Measurements from ENCODE around the gene GPC6. TPM values are rescaled to one million over a fixed set of nuclear protein-coding genes. Genes with fewer than 3 reads are reported as not detected.

GPC6 gene
- total RNA-seq, 1 experiment from 2014 or later, result 0.22 TPM

DNA sequence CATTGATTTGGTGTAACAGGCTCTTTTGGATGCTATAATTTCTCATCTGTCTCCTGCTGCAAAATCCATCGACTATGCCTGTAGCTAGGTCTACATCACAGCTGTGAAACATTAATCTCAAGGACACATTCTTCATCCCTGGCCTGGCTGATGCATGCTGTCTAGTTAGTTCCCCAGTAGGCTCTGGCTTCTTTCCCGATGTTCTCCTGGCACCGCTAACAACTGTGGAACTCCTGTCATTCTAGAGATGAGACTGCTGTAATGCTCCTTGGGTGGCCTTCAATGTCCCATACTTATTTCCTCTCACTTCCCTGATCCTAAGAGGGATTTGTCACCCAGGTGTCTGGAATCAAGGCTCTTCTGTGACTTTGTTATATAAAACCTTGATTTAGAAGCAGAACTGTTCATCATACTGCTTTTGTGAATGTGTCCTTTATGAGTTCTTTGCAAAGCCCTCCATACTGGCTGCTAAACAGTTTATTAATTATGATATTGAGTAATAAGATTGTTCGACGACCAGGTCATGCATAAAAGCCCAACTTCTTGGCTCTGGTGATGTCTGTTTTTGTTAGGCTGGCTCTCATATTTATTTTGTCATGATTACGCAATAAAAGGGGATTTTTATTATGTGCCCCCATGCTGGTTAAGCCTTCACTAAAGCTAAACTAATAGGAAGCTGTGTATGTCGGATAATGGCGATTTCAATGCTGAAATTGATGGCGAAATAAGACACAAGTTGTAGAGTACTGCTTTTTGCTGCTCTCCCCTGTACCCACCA, 1025.4 kb downstream of the GPC6 start:
- Histone ChIP-seq H3K4me1 (ENCODE audit: control insufficient read depth in 1 of 2, insufficient read depth in 2 of 2, low read length in 2 of 2) (no peaks in the 10 kb centered on the region), H3K9me2 (ENCODE audit: insufficient read depth) (no peaks in the 10 kb centered on the region), H3K27ac (ENCODE audit: low read depth, low read length) (no peak overlapping the region), H3K27me3 (ENCODE audit: insufficient read depth, low read length) (no peaks in the 10 kb centered on the region), H3K4me2 (ENCODE audit: low read length) (no peak overlapping the region), H2AFZ (ENCODE audit: low read depth, low read length, poor library complexity, severe bottlenecking) (no peak overlapping the region), H3K9me3 (ENCODE audit: control insufficient read depth in 1 of 2, insufficient read depth in 1 of 2, low read depth in 1 of 2, low read length in 2 of 2) (peaks cover 0 to 13% of the 10 kb centered on the region in 2 experiments; a peak in 1 of 4 replicates), H3K9ac (ENCODE audit: low read length) (no peak overlapping the region), H3K4me3 (replicated peaks in 1 of 2; ENCODE audit: low read depth in 1 of 2, low read length in 2 of 2) (no peak overlapping the region), H3K36me3 (ENCODE audit: control insufficient read depth in 1 of 2, insufficient read depth in 2 of 2, low read length in 2 of 2) (no peaks in the 10 kb centered on the region), H4K20me1 (ENCODE audit: insufficient read depth) (no peaks in the 10 kb centered on the region), H3K79me2 (ENCODE audit: insufficient read depth, low read length) (no peaks in the 10 kb centered on the region)
- ATAC-seq, result no peak
- POLR2A ChIA-PET, result no interaction called here
- intact Hi-C loops (cut with micrococcal nuclease), result no loop called here
- RAD21 ChIA-PET (ENCODE audit: low non-redundant PET in 1 of 2, low total read pairs in 2 of 2, uncharacterized antibody in 2 of 2, unreplicated experiment in 2 of 2), result no interaction called here
- TF ChIP-seq, protein P1, sequence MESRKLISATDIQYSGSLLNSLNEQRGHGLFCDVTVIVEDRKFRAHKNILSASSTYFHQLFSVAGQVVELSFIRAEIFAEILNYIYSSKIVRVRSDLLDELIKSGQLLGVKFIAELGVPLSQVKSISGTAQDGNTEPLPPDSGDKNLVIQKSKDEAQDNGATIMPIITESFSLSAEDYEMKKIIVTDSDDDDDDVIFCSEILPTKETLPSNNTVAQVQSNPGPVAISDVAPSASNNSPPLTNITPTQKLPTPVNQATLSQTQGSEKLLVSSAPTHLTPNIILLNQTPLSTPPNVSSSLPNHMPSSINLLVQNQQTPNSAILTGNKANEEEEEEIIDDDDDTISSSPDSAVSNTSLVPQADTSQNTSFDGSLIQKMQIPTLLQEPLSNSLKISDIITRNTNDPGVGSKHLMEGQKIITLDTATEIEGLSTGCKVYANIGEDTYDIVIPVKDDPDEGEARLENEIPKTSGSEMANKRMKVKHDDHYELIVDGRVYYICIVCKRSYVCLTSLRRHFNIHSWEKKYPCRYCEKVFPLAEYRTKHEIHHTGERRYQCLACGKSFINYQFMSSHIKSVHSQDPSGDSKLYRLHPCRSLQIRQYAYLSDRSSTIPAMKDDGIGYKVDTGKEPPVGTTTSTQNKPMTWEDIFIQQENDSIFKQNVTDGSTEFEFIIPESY (IDR thresholded peaks at IDR 0.05; ENCODE audit: extremely low read depth, insufficient replicate concordance, low read length), result no peak
- TF ChIP-seq POLR2AphosphoS5 (IDR thresholded peaks at IDR 0.05; ENCODE audit: low read depth, low read length) (no peak), TCF7L2 (IDR thresholded peaks at IDR 0.05; ENCODE audit: borderline replicate concordance, extremely low read depth, insufficient read depth, insufficient read length) (no peak), RAD21 (IDR thresholded peaks at IDR 0.05; ENCODE audit: low read depth) (no peak), SP1 (IDR thresholded peaks at IDR 0.05; ENCODE audit: low read depth) (no peak), POLR2A (IDR thresholded peaks at IDR 0.05; ENCODE audit: borderline replicate concordance, extremely low read depth, insufficient read depth, insufficient read length) (no peak), ZNF274 (IDR thresholded peaks at IDR 0.05; ENCODE audit: low read depth, low read length) (no peak), EGR1 (IDR thresholded peaks at IDR 0.05; ENCODE audit: low read depth) (no peak), SIN3A (IDR thresholded peaks at IDR 0.05; ENCODE audit: low read depth) (no peak), ZFX (IDR thresholded peaks at IDR 0.05) (no peak), YY1 (IDR thresholded peaks at IDR 0.05; ENCODE audit: extremely low read depth, insufficient replicate concordance, low read depth, low read length) (no peak), FOSL1 (IDR thresholded peaks at IDR 0.05; ENCODE audit: low read depth) (no peak), ELF1 (IDR thresholded peaks at IDR 0.05; ENCODE audit: borderline replicate concordance, low read depth) (no peak), CEBPB (IDR thresholded peaks at IDR 0.05; ENCODE audit: low read depth) (no peak), EZH2 (IDR thresholded peaks at IDR 0.05) (no peak), CBX3 (IDR thresholded peaks at IDR 0.05; ENCODE audit: low read depth) (no peak)
- TF ChIP-seq, protein P2, sequence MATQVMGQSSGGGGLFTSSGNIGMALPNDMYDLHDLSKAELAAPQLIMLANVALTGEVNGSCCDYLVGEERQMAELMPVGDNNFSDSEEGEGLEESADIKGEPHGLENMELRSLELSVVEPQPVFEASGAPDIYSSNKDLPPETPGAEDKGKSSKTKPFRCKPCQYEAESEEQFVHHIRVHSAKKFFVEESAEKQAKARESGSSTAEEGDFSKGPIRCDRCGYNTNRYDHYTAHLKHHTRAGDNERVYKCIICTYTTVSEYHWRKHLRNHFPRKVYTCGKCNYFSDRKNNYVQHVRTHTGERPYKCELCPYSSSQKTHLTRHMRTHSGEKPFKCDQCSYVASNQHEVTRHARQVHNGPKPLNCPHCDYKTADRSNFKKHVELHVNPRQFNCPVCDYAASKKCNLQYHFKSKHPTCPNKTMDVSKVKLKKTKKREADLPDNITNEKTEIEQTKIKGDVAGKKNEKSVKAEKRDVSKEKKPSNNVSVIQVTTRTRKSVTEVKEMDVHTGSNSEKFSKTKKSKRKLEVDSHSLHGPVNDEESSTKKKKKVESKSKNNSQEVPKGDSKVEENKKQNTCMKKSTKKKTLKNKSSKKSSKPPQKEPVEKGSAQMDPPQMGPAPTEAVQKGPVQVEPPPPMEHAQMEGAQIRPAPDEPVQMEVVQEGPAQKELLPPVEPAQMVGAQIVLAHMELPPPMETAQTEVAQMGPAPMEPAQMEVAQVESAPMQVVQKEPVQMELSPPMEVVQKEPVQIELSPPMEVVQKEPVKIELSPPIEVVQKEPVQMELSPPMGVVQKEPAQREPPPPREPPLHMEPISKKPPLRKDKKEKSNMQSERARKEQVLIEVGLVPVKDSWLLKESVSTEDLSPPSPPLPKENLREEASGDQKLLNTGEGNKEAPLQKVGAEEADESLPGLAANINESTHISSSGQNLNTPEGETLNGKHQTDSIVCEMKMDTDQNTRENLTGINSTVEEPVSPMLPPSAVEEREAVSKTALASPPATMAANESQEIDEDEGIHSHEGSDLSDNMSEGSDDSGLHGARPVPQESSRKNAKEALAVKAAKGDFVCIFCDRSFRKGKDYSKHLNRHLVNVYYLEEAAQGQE (IDR thresholded peaks at IDR 0.05; ENCODE audit: low read depth), result no peak
- TF ChIP-seq, protein P3, sequence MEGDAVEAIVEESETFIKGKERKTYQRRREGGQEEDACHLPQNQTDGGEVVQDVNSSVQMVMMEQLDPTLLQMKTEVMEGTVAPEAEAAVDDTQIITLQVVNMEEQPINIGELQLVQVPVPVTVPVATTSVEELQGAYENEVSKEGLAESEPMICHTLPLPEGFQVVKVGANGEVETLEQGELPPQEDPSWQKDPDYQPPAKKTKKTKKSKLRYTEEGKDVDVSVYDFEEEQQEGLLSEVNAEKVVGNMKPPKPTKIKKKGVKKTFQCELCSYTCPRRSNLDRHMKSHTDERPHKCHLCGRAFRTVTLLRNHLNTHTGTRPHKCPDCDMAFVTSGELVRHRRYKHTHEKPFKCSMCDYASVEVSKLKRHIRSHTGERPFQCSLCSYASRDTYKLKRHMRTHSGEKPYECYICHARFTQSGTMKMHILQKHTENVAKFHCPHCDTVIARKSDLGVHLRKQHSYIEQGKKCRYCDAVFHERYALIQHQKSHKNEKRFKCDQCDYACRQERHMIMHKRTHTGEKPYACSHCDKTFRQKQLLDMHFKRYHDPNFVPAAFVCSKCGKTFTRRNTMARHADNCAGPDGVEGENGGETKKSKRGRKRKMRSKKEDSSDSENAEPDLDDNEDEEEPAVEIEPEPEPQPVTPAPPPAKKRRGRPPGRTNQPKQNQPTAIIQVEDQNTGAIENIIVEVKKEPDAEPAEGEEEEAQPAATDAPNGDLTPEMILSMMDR (IDR thresholded peaks at IDR 0.05 in 2 of 3, conservative IDR thresholded peaks at IDR 0.05 in 1 of 3; ENCODE audit: borderline replicate concordance in 1 of 3, insufficient read depth in 1 of 3, low read depth in 2 of 3, low read length in 2 of 3), result no peak
- TF ChIP-seq, protein P4, sequence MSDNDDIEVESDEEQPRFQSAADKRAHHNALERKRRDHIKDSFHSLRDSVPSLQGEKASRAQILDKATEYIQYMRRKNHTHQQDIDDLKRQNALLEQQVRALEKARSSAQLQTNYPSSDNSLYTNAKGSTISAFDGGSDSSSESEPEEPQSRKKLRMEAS (IDR thresholded peaks at IDR 0.05), result no peak
- TF ChIP-seq, protein P5, sequence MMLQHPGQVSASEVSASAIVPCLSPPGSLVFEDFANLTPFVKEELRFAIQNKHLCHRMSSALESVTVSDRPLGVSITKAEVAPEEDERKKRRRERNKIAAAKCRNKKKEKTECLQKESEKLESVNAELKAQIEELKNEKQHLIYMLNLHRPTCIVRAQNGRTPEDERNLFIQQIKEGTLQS (IDR thresholded peaks at IDR 0.05), result no peak
- no peak for DNase-seq (ENCODE audit: low read depth, low spot score)
- CTCF ChIA-PET, result no interaction called here
- BruUV-seq (replicated peaks), result no TSS peak
